ENCODE results near the gene C1S. TPM values are rescaled to one million over a fixed set of nuclear protein-coding genes. Genes with fewer than 3 reads are reported as not detected.

C1S gene
- total and polyA plus RNA-seq, 9 of the 15 experiments (the other 6 are each of a cell fraction or from before 2014, with no cell fraction given), result 0.08 to 0.84 (median 0.27) TPM

GRCh38 chr12:7093486-7093885, 33.0 kb downstream of the C1S start:
- no peak for ATAC-seq
- no peak for DNase-seq (ENCODE audit: extremely low read depth in 1 of 4, low spot score in 3 of 4)
- no TSS peak for BruUV-seq (replicated peaks)
- Histone ChIP-seq H3K4me3 (no peak overlapping the region), H3K9ac (ENCODE audit: insufficient read depth in 1 of 2, low read depth in 2 of 2, low read length in 2 of 2) (no peak overlapping the region), H4K20me1 (replicated peaks; ENCODE audit: control insufficient read depth, insufficient read depth, low read length) (no peaks in the 10 kb centered on the region), H3K79me2 (ENCODE audit: control insufficient read depth, insufficient read depth, low read length) (no peaks in the 10 kb centered on the region), H3K27me3 (ENCODE audit: control insufficient read depth in 2 of 2, insufficient read depth in 2 of 2, low read length in 2 of 2) (no peaks in the 10 kb centered on the region; a peak in 1 of 5 replicates), H3K4me1 (replicated peaks in 1 of 2; ENCODE audit: control insufficient read depth in 2 of 2, insufficient read depth in 2 of 2, low read length in 2 of 2) (peaks cover 6 to 24% of the 10 kb centered on the region in 2 experiments; a peak in 3 of 5 replicates), H3K4me2 (ENCODE audit: insufficient read depth, low read length) (no peak overlapping the region), H3K9me3 (replicated peaks; ENCODE audit: control insufficient read depth, insufficient read depth, low read depth, low read length) (no peaks in the 10 kb centered on the region), H3K36me3 (ENCODE audit: control insufficient read depth, insufficient read depth, low read length) (0 out of 3 replicates have a peak, but pooled peaks cover 3% of the 10 kb centered on the region), H3K9me1 (ENCODE audit: control insufficient read depth, insufficient read depth, low read length) (no peaks in the 10 kb centered on the region), H3K27ac (ENCODE audit: extremely low read depth, low read depth, low read length) (no peak overlapping the region), H2AFZ (ENCODE audit: low read depth, low read length) (no peak overlapping the region)
- TF ChIP-seq SMAD4 (CRISPR knock-in tag; conservative IDR thresholded peaks at IDR 0.05) (no peak), ZNF217 (CRISPR knock-in tag; IDR thresholded peaks at IDR 0.05) (no peak), ERF (CRISPR knock-in tag; IDR thresholded peaks at IDR 0.05) (no peak), SMC3 (conservative IDR thresholded peaks at IDR 0.05; ENCODE audit: insufficient read depth, low read depth, low read length) (no peak), YY1 (IDR thresholded peaks at IDR 0.05; ENCODE audit: borderline replicate concordance in 1 of 3, control insufficient read depth in 1 of 3, extremely low read depth in 1 of 3, insufficient read depth in 3 of 3, insufficient read length in 1 of 3, insufficient replicate concordance in 2 of 3, low read depth in 1 of 3, low read length in 2 of 3) (no peak), LCOR (CRISPR knock-in tag; IDR thresholded peaks at IDR 0.05) (no peak), ZNF551 (CRISPR knock-in tag; IDR thresholded peaks at IDR 0.05) (no peak)
- TF ChIP-seq, protein P1, sequence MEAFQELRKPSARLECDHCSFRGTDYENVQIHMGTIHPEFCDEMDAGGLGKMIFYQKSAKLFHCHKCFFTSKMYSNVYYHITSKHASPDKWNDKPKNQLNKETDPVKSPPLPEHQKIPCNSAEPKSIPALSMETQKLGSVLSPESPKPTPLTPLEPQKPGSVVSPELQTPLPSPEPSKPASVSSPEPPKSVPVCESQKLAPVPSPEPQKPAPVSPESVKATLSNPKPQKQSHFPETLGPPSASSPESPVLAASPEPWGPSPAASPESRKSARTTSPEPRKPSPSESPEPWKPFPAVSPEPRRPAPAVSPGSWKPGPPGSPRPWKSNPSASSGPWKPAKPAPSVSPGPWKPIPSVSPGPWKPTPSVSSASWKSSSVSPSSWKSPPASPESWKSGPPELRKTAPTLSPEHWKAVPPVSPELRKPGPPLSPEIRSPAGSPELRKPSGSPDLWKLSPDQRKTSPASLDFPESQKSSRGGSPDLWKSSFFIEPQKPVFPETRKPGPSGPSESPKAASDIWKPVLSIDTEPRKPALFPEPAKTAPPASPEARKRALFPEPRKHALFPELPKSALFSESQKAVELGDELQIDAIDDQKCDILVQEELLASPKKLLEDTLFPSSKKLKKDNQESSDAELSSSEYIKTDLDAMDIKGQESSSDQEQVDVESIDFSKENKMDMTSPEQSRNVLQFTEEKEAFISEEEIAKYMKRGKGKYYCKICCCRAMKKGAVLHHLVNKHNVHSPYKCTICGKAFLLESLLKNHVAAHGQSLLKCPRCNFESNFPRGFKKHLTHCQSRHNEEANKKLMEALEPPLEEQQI (IDR thresholded peaks at IDR 0.05), result no peak
- ChIA-PET CTCF (ENCODE audit: low intra/inter-chr PET ratio) (interaction anchor here (1.5 kb wide), 1 partner anchor 32 kb away, joined by 3 read pairs; no protein-coding TSS in a partner anchor), POLR2A (interaction anchor here (0.6 to 2.1 kb wide), 4 partner anchors 9 to 148 kb away, joined by 3 to 8 read pairs (median 5); no protein-coding TSS in a partner anchor)
- in situ Hi-C loops (cut with MboI) (no loop called here), intact Hi-C loops (cut with micrococcal nuclease) (loop anchor here (2.0 kb wide), 2 partner anchors 15 to 33 kb away; partner anchors contain the start of genes C1RL and C1S)
- FAIRE-seq, result no peak
- WGBS (ENCODE audit: insufficient coverage, low coverage, missing lambda C conversion rate), result 23% methylated on average over 5 of the region's 5 CpGs

All from K562 (cell line).